OCI-M2 (cell line): ENCODE results near the gene EPHB6.

Experiments
- DNase-seq: peaks from one replicate; lab custom pipeline; 2025; ENCODE audit not compliant: unreplicated experiment; lab: John Stamatoyannopoulos, UW

Gene EPHB6

GRCh38 chr7:142894985-142895593 is 40.2 kb downstream of the EPHB6 start:
- DNase-seq: no peak

DNA sequence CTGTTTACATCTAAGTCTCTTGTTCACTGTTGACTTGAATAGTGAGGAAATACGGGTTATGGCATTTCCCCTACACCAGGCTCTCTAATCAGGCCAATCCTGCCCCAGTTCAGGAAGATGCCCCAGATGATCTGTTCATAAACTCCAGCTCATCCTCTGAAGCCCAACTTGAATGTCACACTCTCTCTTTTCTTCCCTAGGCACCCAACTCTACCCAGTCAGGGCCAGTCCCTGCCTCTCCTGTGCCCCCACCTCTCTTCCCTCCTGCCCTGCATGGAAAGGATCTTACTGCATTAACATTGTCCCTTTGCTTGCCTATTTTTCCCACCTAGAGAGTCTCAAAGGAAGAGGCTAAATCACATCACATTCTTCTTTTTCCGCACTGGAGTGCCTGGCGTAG is 41.3 kb downstream of the EPHB6 start:
- no peak for DNase-seq

DNA sequence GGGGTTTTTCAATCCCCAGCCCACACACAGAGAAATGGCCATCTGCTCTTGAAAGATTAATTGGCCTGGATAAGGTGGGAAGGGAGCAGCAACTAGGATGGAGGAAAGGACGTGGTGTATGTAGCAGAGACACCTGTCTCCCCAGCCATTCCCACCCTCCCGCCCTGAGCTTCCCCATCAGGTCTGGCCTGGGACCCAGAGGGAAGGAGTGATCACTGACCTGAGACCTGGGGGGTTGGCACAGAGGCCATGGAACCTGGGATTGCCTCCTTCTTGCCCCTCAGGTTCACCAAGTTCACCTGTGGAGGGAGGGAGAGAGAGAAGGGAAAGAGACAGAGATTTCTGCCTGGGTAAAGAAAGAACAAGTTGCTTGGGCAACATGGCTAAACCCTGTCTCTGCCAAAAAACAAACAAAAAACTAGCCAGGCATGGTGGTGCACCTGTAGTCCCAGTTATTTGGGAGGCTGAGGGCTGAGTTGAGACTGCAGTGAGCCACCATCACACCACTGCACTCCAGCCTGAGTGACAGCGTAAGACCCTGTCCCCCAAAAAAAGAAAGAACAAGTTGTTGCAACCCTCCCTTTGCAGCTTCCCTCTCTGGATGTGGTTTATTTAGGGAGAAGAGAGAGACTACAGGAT is 42.0 kb downstream of the EPHB6 start:
- DNase-seq: no peak

DNA sequence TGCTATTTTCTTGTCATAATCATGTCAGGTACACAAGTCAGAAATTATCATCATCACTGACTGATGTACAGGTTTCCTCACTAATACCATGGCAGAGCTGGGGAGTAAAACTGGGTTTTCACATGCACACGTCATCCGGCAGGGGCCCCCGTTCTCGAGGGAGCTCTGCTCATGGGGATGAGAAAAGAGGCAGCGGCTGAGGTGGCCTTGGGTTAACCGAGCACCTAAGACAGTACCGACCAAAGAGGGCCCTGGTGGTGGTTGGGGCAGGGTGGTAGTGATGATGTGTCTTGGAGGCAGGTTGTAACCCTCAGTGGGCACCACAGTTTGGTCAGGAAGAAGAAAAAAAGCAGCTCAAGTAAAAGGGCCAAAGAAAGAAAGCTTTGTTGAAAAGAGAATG is 42.8 kb downstream of the EPHB6 start:
- DNase-seq: no peak

DNA sequence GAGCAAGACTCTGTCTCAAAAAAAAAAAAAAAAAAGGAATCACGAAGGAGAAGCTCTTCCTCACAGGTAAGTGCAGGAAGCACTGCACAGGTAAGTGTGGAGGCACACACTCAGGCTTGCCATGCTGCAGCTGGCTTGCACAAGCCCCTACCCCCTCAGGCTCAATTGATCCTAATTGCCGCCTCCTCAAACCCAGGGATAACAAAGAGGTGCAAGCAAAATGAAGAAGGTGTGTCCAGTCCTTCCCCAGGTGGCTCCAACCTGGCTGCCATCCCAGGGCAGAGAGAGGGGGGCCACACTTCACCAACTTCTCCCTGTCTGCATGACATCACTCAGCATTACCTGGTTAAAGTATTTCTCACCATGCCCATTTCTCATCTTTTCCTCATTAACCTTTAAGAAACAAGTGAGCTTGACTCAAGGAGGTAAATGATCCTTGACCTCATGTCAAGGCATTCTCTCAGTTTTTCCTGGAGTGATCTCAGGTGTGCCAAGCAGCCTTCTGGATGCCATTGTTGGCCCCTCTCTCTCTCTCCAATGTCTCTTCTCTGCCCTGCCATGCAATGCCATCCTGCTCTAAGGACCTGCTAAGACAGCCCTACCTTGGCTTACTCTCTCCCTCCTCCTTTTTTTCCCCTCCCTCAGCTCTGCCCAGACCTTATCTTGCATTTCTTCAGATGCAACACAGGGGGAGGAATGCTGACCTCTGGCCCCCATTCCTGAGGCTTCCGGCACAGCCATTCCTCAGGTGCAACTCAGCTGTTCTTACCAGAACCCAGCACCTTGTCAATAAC is 43.7 kb downstream of the EPHB6 start:
- DNase-seq: no peak

GRCh38 chr7:142899661-142900060 is 44.8 kb downstream of the EPHB6 start:
- DNase-seq: no peak

DNA sequence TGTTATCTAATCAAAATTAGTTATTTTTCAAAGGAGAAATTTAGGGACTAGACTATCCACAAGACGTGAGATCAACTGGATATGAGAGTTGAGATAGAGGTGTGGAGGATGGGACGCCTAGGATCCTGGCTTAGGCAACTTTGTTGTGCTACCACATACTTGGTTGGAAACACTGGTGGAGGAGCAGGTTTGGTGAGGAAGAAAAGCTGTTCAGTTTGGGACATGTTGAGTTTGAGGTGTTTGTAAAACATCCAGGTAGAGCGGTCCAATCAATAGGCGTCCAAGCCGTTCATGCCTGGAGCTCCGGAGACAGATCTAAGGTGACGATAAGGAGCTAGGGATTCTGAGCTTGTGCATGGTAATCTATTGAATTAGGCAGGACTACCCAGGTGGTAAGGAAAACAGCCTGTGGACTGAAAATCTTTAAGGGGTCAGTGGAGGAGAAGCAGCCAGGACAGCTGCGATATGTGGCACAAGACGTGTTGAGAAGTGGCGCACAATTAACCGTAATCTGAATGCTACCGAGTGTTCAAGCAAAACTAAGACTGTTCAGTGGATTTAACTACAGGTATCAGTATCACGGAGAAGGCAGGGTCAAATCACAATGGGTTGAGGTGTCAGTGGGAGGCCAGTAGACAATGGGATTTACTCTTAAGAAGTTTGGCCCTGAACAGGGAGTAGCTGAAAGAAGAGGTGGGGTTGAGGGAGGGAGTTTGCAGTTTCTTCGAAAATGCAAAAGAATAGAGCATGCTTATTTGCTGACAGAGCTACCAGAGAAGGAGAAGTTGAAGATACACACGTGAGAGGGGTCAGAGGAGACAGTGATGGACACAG is 46.8 kb downstream of the EPHB6 start:
- no peak for DNase-seq

DNA sequence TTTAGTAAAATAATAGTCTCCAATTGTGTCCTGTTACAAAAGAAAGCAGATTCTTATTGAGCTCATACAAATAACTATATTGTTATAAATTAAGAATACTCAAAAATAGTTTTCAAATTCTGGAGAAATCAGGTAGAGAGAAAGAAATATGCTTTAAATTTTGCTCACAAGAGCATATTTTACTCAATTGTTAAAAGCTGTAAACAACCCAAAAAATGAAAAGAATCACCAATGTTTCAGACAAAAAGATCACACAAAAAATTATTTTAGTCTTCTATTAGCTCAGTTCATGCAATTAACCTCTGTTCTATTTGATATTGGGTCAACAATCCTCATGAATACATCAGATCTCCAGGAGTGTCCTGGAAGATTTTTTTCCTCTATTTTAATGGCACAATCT is 49.3 kb downstream of the EPHB6 start:
- DNase-seq: no peak

- no peak for DNase-seq
Measured at GRCh38 chr7:142905759-142906158, 50.9 kb downstream of the EPHB6 start.

GRCh38 chr7:142906643-142907042 is 51.8 kb downstream of the EPHB6 start:
- no peak for DNase-seq

DNA sequence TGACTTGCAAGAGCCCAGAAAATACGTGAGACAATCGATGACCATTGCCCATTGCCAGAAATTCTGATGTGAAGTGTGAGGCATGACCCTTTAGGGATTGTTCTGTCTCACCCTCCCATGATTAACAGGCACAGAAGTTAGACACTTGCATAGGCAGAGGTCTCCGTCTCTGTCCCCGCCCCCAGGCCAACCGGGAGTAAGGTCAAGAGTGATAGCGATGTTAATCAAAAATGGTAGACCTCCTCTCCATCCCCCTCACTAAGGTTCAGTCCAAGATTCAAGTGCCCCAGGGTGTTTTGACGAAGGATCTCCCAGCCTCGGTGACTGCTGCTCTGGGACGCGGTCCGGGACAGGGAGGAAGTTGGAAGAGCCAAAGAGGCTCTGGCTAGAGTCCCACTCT is 53.4 kb downstream of the EPHB6 start:
- no peak for DNase-seq

- no peak for DNase-seq
Measured at GRCh38 chr7:142908921-142909890, 54.3 kb downstream of the EPHB6 start.

DNA sequence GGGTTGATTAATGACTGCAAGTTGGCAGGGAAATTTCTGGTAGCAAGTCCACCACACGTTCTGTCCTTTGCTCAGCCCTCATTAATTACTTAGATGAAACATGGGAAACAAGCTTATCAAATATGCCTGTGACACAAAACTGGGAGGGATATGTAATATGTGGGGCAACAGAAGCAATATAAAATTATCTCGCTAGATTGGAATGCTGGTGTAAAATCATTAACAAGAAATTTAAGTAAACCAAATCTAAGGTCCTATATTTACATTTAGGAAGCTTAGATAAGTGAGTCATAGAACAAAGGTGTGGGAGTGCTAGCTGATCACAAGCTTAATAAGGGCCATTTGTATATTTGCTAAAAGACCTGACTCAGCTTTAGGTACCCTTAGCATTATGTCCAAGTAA is 55.2 kb downstream of the EPHB6 start:
- no peak for DNase-seq

DNA sequence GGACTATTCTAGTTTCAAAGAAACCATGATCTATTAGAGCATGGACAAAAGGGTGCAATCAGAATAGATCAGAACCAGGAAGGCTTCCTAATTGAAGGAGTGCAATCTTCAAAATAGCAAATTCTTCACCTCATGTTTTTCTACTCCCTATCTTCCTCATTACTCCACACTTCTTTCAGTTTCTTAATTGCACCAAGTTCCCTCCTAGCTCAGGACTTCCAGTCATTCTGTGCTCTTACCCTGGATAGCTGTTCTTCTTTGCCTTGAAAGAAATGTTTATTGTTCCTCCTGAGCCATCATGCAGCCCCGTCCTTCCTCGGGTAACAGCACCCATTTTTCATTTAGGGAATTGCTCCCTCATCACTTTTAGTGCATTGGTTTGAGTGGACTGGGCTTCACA is 55.6 kb downstream of the EPHB6 start:
- no peak for DNase-seq

GRCh38 chr7:142913051-142913450 is 58.2 kb downstream of the EPHB6 start:
- no peak for DNase-seq

DNA sequence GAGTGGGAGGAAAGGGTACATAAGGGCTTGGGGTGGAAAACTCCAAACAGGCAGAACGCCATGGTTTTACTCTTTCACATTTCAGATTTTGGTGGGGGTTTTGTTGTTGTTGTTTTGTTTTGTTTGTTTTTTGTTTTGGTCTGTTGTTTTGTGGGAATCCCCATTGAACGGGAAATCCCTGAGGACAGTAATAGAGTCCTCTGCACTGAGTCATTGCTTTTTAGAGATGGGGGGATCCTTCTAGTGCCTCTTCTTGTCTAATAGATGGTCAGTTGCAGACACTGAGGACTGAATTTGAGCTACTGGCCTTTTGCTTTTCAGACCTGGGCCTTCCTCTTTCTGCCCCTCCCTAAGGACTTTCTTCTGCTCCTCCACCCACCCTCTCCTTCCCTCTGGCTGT is 58.7 kb downstream of the EPHB6 start:
- no peak for DNase-seq

DNA sequence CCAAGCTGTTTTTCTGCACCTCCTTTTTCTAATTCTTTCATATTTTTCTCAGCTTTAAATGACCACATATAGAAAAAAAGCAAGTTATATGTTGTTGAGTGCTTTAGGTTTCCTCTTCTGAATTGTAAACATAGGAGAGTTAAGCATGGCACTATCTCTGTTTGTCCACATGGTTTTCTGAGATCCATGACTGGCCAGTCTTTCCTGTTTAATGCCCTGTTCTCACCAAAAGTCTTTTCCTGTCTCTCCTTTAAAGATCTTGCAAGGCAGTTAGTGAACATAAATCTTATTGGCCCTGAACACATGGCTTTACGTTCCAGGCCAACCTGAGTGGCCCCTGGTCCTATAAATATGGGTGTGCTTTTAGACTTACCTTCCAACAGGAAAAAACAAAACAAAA is 59.2 kb downstream of the EPHB6 start:
- DNase-seq: no peak

- DNase-seq: no peak
Measured at GRCh38 chr7:142915315-142915714, 60.4 kb downstream of the EPHB6 start.

- DNase-seq: no peak
Measured at GRCh38 chr7:142916508-142916907, 61.6 kb downstream of the EPHB6 start.

DNA sequence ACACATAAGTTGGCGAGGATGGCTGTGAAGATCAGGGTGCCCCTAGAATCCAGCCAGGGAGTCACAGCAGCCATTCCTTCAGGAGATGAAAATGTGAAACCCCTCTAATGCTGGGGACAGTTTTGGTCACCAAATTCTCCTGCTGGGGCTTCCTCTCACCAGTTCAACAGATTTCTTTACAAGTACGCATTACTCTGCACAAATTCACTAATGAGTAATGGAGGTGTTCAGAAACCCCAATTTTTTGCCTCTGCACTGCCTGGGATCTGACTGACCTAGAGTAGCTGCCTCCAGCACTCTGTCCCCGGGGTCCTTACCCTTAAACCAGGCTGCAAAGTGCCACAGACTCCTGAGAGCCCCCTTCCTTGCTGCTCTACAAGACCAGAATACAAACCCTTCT is 62.6 kb downstream of the EPHB6 start:
- DNase-seq: no peak
